HG02870 (cell line): Measurements from ENCODE around the gene CFAP92.

Experiments used
- ATAC-seq: cut with Tn5 transposase; IDR thresholded peaks from one replicate; pipeline ENCODE4 v1.9.1; 2021; ENCODE audit warnings: mild to moderate bottlenecking, moderate library complexity; ENCODE audit not compliant: unreplicated experiment

Gene CFAP92, protein sequence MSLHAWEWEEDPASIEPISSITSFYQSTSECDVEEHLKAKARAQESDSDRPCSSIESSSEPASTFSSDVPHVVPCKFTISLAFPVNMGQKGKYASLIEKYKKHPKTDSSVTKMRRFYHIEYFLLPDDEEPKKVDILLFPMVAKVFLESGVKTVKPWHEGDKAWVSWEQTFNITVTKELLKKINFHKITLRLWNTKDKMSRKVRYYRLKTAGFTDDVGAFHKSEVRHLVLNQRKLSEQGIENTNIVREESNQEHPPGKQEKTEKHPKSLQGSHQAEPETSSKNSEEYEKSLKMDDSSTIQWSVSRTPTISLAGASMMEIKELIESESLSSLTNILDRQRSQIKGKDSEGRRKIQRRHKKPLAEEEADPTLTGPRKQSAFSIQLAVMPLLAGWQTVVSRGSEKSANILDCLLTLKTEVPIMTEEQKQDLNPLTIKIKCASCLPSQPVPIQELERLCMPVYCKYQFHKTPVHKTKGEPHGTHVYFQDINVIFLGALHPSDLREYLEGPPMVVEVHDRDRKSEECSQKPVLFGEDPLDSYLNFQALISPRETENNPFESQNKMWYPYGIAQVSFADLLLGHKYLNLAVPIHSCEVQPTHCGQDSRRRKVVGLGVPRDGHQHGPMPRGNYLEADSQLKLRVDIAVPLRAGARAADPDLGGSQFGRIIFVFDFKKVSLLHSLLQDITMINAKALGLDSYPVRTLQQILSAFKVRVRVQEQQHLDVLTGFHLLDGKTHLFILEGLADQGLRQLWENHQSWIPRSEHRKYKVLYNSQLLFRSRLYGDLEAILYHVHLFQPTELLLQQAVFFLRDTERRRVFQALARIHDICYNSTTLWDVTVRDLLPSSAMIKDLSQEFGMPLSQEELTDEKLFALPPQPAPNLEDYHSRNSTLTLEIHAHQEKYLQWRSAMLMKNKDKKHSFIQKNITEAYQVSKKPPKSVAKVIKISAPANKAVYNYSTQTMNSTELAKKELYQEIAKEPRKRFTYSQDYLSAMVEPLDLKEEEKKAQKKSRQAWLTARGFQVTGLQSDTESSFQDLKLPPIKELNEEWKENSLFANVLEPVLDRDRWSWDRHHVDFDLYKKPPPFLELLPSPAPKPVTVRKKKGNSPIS

DNA sequence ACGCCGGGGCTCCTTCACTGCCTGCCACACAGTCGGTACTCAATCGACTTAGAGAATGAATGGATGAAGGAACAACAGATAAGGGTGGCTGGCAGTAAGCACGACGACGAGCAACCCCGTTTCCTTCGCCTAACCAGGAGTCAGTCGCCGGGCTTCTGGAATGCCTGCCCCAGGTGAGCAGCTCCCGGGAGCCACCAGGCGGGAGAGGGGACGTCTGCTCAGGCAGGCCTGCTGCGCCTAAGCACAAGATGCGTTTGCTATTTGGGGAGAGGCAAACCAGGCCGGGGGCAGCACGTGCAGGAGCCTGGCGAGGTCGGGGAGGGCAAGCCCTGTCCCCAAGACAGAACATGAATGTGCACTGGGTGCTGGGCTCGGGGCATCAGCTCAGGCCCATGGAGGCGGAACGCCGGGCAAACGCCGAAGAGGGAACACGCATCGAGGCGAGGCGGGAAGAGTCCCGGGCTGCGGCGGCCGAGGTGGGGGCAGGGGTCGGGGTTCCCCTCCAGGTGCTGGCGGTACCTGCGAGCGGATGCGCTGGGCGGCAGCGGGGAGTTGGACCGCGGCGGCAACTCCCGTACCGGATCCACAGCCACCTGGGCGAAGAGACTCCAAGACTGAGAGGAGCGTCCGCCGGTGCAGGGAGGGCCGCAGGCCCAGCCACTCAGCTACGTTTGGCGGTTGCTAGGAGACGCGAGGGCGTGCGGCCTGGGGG, at the start of gene CFAP92:
Gene CFAP92 (minus strand): TSS at position 616 of the 712 bp plus-strand sequence. CDS start 772 bp downstream, outside the sequence.
- peak; percentile 87 for ATAC-seq

DNA sequence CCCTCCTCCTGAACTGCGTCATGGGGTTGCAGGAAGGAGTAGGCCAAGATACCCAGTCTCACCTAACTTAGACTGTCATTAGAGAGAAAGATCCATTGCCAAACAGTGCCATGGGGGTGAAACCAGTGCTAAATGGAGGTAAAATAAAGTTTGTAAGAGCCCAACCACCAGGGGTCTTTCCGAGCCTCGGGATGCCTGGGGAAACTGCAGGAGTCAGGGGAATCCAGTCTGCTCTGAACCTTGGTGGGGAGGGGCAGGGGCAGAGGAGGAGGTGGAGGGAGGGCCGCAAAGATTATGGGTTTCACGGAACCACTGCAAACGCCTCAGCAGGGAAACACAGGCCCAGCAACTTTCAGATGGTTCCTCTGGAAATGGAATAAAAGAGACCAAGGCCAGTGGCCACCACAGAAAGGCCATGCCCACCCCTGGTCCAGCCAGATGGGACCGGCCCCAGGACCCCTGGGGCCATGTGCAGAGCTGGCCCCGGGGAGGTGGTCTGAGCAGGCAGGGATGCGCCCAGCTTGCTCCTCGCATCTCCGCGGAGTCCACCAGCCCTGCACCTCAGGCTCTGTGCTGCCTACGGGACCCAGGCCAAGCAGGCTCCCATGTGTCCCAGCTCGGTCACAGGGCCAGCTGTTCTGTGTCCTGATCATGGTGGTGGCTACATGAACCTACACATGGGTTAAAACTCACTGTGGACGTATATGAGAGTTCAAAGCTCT, 46.9 kb upstream of the CFAP92 start:
- no peak for ATAC-seq

DNA sequence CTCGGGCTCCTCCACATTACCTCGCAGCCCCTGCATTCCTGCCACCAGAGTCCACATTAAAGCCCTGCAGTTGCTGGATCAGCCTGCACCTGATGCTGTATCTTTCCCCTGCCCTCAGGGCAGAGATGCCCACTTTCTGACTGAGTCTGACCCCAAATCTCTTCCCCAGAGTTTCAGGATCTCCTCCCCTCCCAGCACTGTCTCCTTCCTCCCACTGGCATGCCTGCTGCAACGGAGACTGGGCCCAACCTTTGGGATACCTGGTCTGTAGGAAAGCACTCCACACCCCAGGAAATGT, 46.1 kb upstream of the CFAP92 start:
- ATAC-seq: no peak

DNA sequence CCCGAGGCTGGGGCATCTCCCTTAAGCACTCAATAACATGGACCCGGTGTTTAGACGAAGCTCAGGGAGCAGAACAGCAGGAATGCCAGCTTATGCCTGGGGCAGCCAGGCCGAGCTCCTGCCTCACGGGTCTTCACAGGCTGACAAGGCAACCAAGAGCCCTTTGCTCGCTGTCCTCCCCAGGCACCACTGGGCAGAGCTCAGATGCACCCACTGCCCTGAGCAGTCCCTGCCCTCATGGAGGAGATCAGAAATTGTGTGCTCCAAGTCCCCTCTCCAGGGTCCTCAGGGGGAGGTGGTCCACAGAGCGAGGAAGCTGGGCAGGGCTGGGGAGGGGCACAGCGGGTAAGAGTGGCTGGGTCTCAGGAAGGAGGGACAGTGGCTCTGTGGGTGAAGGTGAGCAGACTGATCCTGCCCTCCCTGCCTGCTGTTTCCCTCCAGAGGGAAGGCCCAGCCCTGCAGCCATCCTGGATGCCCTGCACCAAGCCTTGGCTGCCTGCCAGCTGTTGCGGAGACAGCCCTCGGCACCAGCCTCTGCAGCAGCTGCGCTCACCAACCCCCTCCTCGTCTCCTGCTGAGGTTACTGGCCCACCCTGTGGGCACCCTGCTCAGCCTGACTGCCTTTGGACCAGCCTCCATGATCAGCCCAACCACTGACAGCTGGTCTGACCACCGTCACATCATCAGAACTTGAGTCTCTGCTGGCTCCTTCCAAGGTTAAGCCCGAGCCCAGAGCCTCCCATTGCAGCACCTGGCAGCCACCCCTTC, 45.6 kb upstream of the CFAP92 start:
- no peak for ATAC-seq

DNA sequence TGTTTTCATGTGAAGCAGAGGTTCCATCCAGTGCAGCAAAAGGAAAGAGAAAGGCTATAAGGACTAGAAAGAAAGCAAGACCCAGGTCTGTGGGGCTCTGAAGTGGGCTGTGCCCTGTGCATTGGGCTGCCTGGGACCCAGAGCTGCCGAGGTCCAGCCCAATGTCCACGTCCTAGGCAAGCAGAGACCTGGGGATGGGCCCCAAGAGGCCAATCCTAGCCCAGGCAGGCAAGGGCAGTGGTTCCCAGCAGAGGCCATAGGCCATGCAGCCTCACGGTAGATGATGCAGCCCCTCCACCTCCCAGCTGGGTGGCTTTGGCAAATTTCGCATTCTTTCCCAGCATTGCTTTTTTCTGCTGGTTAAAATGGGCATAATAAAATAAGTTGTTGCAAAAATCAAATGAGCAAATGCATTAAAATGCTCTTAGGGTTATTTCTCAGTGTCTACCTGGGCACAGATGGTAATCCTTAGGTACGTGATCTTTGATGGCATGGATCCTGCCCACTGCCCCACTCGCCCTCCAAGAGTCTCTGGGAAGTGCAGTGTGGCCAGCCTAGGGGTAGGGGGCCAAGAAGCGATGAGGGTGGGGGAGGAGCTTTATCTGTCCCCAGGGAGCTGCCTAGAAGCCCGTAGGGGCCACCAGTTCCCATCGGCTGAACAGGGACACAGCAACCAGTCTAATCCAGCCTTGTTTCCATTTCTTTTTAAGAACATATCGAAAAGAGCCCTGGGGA, 44.4 kb upstream of the CFAP92 start:
- no peak for ATAC-seq

DNA sequence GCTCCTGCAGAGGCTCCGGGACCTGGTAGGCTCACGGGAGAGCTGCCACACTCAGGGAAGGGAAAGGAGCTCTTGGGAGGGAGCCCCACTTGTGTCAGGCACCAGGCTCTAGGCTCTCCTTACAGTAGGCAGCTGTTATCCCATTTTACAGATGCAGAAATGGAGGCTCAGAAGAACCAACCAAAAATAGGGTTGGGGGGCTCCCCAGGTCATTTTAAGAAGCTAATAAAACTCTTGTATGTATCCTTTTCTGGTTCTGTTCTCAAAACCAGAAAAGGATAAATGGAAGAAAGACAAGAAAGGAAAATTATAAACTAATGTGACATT, 43.2 kb upstream of the CFAP92 start:
- no peak for ATAC-seq

DNA sequence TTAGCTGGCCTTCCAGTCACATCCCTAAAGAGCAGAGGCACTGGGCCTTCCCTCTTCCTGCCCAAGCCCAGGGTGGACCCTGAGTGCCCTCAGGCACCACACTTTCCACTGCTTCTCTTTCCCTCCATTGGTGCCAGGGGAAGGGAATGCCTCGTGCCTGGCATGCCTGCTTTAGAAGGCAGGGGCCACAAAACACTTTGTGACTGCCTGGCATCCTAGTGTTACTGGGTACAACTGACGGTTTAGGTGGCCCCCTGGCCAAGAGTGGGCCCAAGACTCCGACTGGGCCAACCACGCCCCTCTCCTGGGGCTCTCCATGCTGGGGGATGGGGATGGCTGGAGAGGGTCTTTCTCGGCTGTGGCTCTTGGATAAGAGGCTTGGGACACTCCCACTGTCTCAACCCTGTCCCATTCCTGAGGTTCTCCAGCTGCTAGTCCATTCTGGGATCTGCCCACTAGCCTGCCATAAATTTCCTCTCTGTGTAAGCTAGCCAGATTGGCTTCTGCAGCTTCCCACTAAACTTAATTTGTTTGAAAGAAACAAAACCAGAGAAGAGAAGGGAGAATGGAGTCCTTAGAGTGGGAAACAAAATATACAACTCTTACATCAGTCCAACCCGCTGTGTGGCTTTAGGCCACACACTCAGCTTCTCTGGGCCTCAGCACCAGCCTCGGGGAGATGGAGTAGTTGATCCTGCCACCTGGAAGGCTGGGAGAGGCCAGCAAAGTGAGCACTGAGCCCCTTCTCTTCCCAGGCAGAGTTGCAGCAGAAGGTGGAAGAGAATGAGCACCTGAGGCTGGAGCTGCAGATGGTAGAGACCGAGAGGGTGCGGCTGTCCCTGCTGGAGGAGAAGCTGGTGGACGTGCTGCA, 42.6 kb upstream of the CFAP92 start:
- ATAC-seq: no peak

DNA sequence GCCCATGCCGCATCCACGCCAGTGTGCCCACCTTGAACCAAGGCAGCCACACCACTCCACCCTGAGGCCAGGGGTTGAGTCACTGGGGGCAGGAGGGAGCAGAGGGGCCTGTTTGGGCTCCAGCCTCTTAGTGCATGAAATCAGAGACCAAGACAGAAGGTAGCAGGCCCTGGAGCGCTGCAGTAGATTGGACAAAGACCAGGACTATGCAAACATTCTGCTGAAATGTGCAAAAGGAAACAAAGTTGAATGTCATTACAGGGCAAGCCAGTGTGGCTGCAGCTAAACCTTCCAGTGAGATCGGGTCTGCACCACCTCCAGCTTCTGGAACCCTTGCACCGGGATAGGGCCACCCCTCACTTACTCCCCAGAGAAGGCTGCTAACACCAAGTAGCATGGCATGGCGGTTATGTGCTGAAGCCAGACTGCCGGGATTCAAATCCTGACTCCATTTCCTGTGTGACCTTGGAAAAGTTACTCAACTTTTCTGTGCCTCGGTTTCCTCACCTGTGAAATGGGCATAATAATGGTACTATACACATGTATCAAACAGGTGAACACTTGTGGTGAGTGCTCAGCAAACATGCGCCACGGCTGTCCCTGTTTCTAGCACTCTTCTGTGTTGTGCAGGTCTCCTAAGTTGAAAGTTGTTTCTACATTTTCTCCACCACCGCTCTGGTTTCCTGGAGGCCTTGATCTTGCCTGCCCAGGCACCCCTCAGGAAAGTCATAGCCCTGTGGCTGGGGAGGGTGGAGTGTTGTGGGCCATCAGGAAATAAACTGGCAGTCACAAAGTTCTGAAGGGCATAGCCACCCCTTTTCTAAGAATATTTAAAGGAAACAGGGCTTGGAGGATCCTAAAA, 41.7 kb upstream of the CFAP92 start:
- no peak for ATAC-seq

DNA sequence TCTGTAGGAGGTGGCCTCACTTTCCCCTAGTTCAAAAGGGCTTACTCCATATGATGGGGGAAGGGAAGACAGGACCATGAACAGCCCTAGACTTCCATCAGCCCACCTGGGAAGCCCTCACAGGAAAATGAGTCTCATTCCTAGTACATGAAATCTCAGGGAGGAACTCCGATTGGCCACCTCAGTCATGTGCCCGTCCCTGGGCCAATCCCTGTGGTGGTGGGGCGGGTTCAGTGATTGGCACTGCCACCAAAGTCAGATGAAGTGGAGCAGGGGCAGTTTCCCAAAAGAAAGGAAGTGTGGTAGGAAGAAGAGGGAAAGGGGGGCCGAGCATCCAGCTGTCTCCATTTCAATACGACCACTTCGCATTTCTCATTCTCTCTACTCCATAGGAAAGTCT, 40.8 kb upstream of the CFAP92 start:
- ATAC-seq: no peak

DNA sequence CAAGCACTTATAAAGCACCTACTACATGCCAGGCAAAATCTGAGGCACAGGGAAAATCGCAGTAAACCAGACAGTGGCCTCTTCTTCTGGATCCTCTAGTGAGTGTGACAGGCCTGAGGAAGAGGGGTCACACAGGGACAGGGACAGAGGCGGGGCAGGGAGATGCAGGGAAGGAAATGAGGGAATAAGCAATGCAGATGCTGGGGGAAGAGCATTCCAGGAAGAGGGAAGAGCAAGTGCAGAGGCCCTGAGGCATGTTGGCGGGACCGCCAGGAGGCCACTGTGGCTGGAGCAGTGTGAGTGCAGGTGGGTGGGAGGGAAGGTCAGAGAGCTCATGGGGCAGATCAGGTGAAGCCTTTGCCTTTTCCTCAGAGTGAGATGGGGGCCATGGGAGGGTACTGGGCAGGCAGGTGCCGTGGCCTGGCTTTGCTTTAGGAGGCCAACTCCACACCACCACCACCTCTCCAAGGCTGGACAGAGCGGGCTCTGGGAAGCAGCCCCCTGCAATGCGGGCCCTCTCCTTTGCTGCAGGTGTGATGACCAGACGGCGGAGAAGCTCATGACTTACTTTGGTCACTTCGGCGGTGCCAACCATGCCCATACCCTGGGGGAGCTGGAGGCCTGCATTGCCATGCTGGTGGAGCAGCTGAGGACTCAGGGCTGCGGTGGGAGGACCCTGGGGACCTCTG, 39.9 kb upstream of the CFAP92 start:
- ATAC-seq: no peak

DNA sequence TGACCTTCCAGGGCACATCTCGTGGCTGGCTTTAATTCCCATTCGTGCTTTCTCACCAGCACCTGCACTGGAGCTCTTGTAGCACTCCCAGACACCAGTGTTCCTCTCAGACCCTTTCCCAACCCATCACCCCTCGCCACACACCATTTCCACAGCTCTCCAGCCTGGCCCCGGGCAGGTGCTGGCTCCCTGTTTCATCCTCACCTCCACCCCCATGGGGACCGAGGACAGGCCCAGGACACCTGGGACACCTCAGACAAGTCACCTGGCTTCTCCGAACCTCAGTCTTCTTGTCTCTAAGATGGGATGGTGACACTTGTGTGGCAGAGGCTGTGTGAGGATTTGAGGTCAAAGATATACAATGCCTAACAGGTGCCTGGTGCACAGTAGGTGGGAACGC, 39.3 kb upstream of the CFAP92 start:
- no peak for ATAC-seq

DNA sequence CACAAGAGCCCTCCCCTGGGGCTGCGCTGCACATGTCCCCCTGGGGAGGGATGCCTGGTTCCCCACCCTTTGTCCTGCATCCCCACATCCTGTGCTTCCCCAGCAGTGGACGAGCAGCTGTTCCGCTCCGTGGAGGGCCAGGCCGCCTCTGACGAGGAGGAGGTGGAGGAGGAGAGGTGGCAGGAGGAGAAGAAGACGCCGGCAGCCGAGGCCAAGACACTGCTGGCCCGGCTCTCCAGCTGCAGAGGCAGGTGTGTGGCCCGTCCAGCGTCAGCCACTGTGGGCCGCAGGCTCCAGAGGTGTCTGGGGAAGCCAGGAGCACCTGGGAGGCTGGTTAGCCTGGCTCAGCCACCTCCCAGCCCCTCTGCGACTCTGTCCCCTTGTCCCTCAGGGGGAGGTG, 38.8 kb upstream of the CFAP92 start:
- no peak for ATAC-seq

DNA sequence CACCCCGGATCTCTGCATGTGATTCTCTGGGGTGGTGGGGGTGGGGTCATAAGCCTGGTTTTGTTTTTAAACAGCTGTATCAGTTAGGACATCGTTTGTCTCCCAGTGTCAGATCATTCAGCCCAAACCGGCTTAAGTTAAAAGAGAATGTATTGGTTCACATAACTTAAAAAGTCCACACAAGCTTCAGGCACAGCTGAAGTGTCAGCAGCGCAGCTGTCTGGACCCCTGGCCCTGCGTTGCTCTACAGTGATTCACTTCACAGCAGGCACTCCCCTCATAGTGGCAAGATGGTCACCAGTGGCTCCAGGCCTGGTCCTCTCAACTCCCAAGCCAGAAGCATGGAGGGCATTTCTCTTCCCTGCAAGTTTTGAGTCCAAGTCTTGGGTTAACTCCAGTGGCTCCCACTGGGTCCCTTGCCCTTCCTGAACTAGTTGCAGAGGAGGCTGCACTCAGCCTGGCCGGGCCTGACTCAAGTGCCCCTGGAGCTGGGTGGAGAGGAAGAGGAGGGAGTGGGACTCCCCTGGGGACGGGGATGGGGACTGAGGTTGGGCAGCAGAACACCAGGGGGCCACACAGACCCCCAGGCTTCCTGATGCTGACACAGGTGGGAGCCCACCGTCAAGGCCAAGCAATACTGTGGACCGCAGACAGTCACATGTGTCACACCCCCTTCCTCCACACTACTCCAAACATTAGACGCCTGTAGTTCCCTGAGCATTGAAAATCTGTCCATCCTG, 37.8 kb upstream of the CFAP92 start:
- ATAC-seq: no peak

DNA sequence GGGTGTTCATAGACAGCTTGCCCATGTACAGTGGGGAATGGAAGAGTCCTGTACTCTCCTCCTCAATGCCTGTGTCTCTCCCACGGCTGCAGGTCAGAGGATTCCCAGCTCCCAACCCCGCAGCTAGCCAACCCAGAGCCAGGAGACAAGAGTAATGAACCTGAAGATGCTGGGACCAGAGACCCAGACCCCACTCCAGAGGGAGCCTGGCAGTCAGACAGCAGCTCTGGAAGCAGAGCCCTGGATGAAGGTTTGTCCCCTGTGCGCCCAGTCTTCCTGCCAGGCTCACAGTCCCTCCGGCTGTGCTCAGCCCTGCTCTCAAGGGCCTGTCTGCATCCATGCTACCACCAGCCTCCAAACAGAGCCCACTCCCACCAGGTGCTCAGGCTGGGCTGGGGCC, 36.7 kb upstream of the CFAP92 start:
- no peak for ATAC-seq

DNA sequence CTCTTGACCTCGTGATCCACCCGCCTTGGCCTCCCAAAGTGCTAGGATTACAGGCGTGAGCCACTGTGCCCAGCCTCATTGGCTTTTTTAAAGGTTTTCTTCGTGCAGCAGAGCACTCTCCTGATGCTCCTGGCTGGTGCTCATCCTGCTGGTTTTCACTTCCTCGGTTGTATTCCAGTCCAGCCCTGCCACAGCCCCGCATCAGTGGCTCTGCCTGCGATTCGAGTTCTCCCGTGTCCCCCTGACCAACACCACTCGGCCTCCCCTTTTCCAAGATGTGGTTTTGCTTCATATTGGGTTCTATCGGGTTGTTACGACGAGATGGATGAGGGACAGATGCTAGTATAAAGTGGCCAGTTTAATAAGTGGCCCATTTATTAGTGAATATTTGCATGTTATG, 35.0 kb upstream of the CFAP92 start:
- ATAC-seq: no peak

DNA sequence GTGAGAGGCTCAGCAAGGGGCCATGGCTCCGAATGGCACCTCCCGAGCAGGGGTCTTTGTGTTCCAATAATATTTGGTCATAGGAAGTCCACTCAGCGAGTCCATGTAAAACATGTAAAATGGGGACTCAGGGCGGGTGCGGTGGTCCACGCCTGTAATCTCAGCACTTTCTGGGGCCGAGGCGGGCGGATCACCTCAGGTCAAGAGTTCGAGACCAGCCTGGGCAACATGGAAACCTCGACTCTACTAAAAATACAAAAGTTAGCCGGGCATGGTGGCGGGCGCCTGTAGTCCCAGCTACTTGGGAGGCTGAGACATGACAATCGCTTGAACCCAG, 33.6 kb upstream of the CFAP92 start:
- ATAC-seq: no peak
